Activated gamma-delta T cell treated with anti-CD3 and anti-CD28 coated beads, Interleukin-2, amount 50 U/mL, for 16 hours (primary cell): ENCODE measurements around the gene MTFR2.
A peak's percentile ranks its signal among the peaks of the same experiment; 100 is the strongest.

Experiments used
- DNase-seq: peaks from one replicate; pipeline ENCODE4 v3.0.0-alpha.2; 2020; ENCODE audit warnings: low read depth

MTFR2 gene

DNA sequence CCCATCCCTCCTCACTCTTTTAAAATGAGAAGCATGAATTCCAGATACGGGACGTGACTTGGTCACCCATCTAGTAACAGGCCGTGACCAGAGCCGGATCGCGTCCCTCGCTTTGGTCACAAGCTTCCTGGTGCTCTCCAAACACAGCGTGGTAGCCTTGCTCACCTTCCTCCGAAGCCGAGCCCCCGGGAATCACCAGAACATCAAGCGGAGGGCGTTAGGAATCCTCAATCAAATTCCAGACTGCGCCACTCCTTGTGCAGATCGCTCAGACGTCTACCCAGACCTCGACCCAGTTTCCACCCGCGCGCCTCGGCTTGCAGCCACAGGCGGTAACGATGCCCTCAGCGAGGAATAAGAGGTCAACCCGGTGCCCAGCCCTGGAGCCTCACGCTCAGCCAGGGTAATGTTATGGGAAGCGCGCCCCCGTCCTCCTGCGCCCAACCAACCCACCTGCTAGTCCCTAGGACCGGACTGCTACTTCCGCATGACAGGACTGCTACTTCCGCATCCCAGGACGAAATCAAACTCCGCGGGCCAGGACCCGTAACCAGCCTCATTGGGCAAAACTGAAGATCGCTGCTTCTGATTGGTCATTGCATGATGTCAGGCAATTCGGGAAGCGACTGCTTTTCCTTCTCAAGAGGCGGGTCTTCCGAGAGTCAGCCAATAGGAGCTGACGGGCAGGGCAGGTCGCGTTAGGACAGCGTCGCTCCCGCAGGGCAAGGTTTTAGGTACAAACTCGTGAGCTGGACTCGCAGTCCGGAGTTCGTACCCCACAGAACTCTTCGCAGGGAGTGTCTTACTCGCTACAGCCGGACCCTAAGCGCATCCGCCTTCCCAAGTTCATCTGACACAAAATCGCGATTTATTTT lies at the start of gene MTFR2:
Gene MTFR2 (minus strand): TSS at position 501 of the 875 bp plus-strand sequence. CDS start 1,212 bp downstream, outside the sequence.
- DNase-seq, result peak; percentile 86

DNA sequence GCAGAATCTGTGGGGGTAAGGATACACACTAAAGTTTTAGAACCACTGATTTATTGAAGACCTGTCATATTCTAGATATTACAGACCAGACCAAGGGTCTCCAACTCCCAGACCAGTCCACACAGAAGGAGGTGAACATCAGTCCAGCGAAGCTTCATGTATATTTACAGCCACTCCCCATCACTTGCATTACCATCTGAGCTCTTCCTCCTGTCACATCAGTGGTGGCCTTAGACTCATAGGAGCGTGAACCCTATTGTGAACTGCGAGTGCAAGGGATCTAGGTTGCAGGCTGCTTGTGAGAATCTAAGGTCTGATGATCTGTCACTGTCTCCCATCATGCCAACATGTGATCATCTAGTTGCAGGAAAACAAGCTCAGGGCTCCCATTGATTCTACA lies 44.5 kb upstream of the MTFR2 start:
- no peak for DNase-seq

- peak; percentile 70 for DNase-seq
These were observed 40.4 kb upstream of the MTFR2 start for GRCh38 chr6:136290410-136291010.

GRCh38 chr6:136289579-136290409 lies 39.7 kb upstream of the MTFR2 start, which contains the start of gene BCLAF1:
TSS of gene BCLAF1 (minus strand) at chr6:136289846. CDS start at chr6:136279866, 9,980 bp downstream.
- peak; percentile 99 for DNase-seq

- peak; percentile 86 for DNase-seq
These were observed 39.1 kb upstream of the MTFR2 start for GRCh38 chr6:136289327-136289578.

DNA sequence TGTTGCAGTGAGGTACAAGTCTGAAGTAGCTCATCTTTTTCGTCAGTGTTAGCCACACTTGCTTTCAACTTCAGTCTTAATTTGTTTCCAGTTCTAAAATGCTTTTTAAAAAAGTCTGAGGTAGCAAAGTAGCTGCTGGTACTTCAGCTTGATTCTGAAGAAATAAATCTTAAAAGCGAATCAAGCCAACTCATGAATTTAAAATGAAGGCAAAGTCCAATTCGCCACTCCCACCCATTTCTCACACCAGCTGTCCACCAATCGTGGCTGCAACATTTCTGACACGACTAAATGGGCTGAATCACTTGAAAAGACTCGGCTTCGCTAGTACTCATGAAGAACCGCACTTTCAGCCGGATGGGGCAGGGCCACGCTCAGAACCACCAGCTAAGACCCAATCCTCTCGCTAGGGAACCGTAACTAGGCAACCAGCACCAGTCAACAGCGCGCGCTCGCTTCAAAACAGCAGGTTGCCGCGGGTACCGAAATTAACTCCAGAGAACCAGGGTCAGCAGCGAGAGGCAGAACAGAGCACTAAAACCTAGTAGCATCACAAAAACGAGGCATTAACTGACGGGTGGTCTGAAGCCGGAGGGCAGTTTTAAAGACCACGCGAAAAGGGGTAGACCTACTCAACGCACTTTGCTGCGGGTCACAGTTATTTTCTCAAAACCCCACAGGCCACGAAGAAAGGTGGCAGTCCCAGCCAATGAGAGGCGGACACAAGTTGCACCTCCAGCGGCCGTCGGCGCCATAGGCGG lies 38.6 kb upstream of the MTFR2 start:
- peak; percentile 85 for DNase-seq

- no peak for DNase-seq
These were observed 34.8 kb upstream of the MTFR2 start for GRCh38 chr6:136284909-136285308.

DNA sequence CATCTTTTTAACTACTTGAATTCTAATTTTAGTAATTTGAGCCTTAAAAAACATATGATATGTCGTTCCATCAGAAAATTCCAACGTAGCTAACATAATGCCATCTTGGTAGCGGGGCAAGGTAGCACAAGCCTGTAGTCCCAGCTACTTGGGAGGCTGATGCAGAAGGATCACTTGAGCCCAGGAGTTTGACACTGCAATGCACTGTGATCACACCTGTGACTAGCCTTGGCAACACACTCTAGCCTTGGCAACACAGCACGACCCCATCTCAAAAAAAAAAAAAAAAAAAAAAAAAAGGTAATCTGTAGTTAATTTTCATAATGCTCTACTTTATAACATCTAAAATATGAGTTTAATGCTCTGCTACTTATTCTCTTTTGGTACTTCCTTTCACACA lies 32.8 kb upstream of the MTFR2 start:
- no peak for DNase-seq

- no peak for DNase-seq
These were observed 30.0 kb upstream of the MTFR2 start for GRCh38 chr6:136280032-136280609.

DNA sequence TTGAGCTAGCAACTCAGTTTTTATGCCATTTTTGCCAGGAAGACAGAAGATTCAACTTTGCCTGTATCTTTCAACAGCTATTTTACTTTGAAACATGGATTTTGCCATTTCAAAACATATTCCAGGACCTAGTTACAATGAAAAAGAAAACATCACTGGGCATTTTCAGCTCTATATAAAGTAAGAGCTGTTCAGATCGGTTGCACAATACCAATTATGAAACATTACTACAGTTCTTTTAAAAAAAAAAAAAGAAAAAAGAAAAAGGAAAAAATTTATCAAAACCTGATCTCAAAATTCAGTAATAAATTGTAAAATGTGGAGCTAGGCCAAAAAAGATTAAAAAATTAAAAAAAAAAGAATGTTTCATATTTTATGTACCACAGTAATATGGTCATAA lies 24.0 kb upstream of the MTFR2 start:
- DNase-seq, result no peak

- DNase-seq, result no peak
These were observed 15.0 kb upstream of the MTFR2 start for GRCh38 chr6:136265101-136265500.

DNA sequence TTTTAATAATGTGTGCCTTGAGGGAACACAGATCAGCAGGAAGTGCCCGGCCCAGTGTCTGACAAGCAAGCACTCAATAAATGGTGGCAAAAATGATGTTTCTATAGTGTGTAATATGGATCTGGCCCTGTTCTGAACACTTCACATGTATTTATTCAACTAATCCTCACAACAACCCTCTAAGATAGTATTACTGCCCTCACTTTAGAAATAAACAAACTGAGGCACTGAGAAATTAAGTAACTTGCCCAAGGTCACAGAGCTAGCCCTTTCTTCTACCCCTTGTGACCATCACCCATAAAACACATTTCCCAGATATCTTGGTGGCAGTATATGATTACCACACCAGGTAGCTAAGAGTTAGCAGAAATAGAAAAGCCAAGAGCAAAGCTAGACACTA lies 12.8 kb upstream of the MTFR2 start:
- DNase-seq, result no peak

DNA sequence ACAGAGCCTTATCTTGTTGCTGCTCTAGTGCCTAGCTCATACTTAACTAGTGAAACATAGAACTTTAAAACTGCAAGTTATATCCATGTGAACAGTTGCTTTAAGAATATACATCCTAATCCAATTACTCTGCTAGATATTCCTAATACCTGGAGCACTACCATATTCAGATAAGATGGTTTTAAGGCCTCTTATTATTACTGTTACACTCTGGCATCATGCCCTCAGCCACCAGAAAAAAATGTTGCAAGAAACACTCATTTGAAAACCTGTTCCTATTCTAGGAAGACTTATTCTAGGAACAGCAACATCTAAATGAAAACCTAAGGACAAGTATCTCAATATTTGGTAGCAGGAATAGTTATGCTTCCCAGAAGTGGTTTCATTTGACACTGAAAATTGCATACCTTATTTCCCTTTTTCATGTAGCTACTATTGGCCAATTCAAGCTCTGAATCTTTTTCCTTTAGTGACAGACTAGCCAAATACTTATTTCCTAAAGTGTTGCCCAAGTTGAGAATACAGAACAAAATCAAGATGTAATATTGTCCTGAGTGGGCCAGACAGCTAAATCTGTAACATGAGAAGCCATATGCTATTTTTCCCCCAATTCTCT lies 4.8 kb upstream of the MTFR2 start:
- no peak for DNase-seq

DNA sequence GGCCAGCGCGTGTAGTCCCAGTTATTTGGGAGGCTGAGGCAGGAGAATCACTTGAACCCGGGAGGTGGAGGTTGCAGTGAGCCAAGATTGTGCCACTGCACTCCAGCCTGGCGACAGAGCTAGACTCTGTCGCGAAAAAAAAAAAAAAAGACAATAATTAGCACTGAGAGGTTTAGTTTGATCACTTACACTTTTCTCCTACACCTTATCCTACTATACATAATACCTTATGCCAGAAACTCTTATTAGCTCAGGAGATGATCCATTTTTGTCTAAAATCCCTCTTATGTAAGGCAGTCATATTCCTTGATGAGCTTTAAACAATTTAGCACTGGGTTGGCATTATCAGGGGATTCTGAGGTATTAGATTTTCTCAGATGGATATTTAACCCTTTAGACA lies 3.6 kb upstream of the MTFR2 start:
- no peak for DNase-seq

DNA sequence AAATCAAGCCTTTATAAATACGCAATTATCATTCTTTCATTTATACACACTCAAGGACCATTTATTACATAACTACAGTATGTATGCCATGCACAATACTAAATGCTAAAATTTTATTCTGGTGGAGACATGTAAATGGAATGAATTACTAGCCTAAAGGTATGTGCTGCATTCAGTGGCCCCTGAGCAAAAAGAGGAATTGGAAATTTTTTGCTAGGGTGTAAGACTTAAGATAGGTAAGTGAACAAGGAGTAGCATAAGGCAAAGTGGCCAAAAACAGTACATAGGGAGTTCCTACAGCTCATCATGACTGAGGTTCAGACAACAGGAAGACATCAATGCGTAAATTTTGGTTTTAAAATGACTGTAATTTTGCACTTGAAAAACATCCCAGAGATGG lies 2.3 kb upstream of the MTFR2 start:
- no peak for DNase-seq

GRCh38 chr6:136251394-136251793 lies 1.3 kb upstream of the MTFR2 start:
- DNase-seq, result no peak

DNA sequence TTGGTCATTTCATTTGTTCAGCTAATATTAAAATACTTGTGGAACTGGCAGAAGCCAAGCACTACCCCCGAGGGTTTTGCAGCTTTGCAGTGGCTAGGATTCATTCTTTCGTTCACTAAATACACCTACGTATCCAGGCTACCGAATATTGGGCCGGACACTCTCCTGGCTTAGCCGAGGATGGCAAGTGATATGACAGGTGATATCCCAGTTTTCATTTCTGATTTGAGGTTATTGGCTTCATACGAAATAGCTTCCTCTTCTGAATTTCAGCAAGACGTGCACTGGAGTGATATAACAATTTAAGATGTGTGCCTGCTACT lies 536 bp upstream of the MTFR2 start:
- no peak for DNase-seq

DNA sequence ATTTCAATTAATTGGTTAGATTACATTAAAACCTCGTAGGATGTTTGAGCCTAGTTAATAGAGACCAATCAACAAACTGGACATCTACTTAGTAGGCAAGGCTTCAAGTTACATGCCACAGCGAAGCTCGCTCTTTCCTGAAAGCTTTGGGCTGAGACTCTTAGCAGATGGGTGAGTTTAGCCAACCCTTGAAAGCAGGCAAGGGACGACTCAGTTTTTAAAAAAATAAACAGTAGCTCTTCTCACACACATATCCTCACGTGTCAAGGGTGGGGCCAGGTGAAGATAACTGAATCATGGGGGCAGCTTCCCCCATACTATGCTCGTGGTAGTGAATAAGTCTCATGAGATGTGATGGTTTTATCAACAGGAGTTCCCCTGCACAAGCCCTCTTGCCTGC lies 775 bp downstream of the MTFR2 start:
- DNase-seq, result no peak

- no peak for DNase-seq
These were observed 6.0 kb downstream of the MTFR2 start for GRCh38 chr6:136244061-136244616.

- no peak for DNase-seq
These were observed 13.4 kb downstream of the MTFR2 start for GRCh38 chr6:136236466-136237293.
